ENCODE data around the gene SCNN1G. TPM values are rescaled to one million over a fixed set of nuclear protein-coding genes. Genes with fewer than 3 reads are reported as not detected.

Gene SCNN1G
- total RNA-seq (1 to 10 TPM in 2 of 7 donors, under 1 TPM in 2, not detected in 3; 0.05 to 2.6 (median 1.0) TPM), polyA plus RNA-seq (under 1 TPM in 1 of 2 donors, not detected in 1; 0.02 TPM)
- long read RNA-seq, donor 1: 0 reads
- long read RNA-seq, donor 2: 0 reads
- long read RNA-seq, donor 3, partial matches to known transcripts: 0 of 1 reads
- long read RNA-seq, donor 3, other reads (novel, unspliced or antisense): 0 of 1 reads

- 1 to 3% (median 1%) methylated on average over 54 to 71 of the region's 71 CpGs for WGBS, 3 donors
- intact Hi-C loops (cut with DNase I): loop anchor here in 2 of 4 donors (5.0 kb wide), 1 partner anchor 249 kb away; no protein-coding TSS in a partner anchor
- Histone ChIP-seq H3K27ac (no peak within 1 kb of the TSS), H3K36me3 (no peaks in the 10 kb centered on the region), H3K4me3 (peak within 1 kb of the TSS; percentile 30), H3K4me1 (ENCODE audit: insufficient read depth) (peaks cover 10% of the 10 kb centered on the region), H3K27me3 (no peaks in the 10 kb centered on the region), H3K9me3 (no peaks in the 10 kb centered on the region)
- peak in 1 of 5 donors; percentile 11 for DNase-seq
- TF ChIP-seq POLR2A (IDR thresholded peaks at IDR 0.05) (no peak), EP300 (IDR thresholded peaks at IDR 0.05) (no peak), CTCF (IDR thresholded peaks at IDR 0.05) (no peak)
Observed at GRCh38 chr16:23182679-23183542, at the start of gene SCNN1G. SCNN1G (plus strand) TSS chr16:23182745; CDS start chr16:23186272, 3,527 bp downstream.

GRCh38 chr16:23132775-23133463, 49.6 kb upstream of the SCNN1G start:
- H3K36me3 ChIP-seq: no peaks in the 10 kb centered on the region
- TF ChIP-seq POLR2A (IDR thresholded peaks at IDR 0.05): no peak
- TF ChIP-seq CTCF (IDR thresholded peaks at IDR 0.05): no peak
- no peak for TF ChIP-seq EP300 (IDR thresholded peaks at IDR 0.05)
- no peaks in the 10 kb centered on the region for H3K9me3 ChIP-seq
- DNase-seq: no peak
- WGBS, 3 donors: 53 to 65% (median 57%) methylated on average over 11 of the region's 11 CpGs
- intact Hi-C loops (cut with DNase I): no loop called here
- peak overlapping the region; percentile 15 for H3K4me3 ChIP-seq
- peak overlapping the region in 1 of 2 donors; percentile 16 for H3K27ac ChIP-seq
- peaks cover 9% of the 10 kb centered on the region for H3K4me1 ChIP-seq (ENCODE audit: insufficient read depth)
- H3K27me3 ChIP-seq: no peaks in the 10 kb centered on the region

- Histone ChIP-seq H3K36me3 (no peaks in the 10 kb centered on the region), H3K27ac (no peak overlapping the region), H3K4me1 (ENCODE audit: insufficient read depth) (peaks cover 9% of the 10 kb centered on the region), H3K27me3 (no peaks in the 10 kb centered on the region), H3K4me3 (no peak overlapping the region), H3K9me3 (no peaks in the 10 kb centered on the region)
- intact Hi-C loops (cut with DNase I): no loop called here
- DNase-seq: peak in 4 of 5 donors; percentile 12 to 42 (median 38)
- TF ChIP-seq EP300 (IDR thresholded peaks at IDR 0.05) (no peak), CTCF (IDR thresholded peaks at IDR 0.05) (no peak), POLR2A (IDR thresholded peaks at IDR 0.05) (no peak)
- WGBS, 3 donors: 13 to 29% (median 25%) methylated on average over 3 of the region's 3 CpGs
Observed at GRCh38 chr16:23134274-23134673, 48.3 kb upstream of the SCNN1G start.

- WGBS, 3 donors: 73 to 81% (median 81%) methylated on average over 2 of the region's 2 CpGs
- TF ChIP-seq CTCF (IDR thresholded peaks at IDR 0.05) (no peak), EP300 (IDR thresholded peaks at IDR 0.05) (no peak), POLR2A (IDR thresholded peaks at IDR 0.05) (no peak)
- peaks cover 13% of the 10 kb centered on the region for H3K4me1 ChIP-seq (ENCODE audit: insufficient read depth)
- no peak overlapping the region for H3K27ac ChIP-seq
- intact Hi-C loops (cut with DNase I): no loop called here
- H3K4me3 ChIP-seq: no peak overlapping the region
- H3K36me3 ChIP-seq: no peaks in the 10 kb centered on the region
- H3K9me3 ChIP-seq: no peaks in the 10 kb centered on the region
- no peak for DNase-seq
- H3K27me3 ChIP-seq: no peaks in the 10 kb centered on the region
Observed at GRCh38 chr16:23137256-23137655, 45.3 kb upstream of the SCNN1G start.

Measured in ovary (tissue), 10 donors.